K562 (cell line): ENCODE data around the gene BRD7. TPM values are rescaled to one million over a fixed set of nuclear protein-coding genes. Genes with fewer than 3 reads are reported as not detected.

ENCODE experiments used
- ATAC-seq: fragments of 200-7000 bp; cut with Tn5 transposase; 3 replicates; pipeline ENCODE4 v1.9.1; 2020; ENCODE audit warnings: moderate library complexity
- BruUV-seq: library from RNA; stranded (reverse); fragments of 400-500 nt; replicated peaks from 2 replicates; lab custom pipeline; 2021; lab: Mats Ljungman, UMichigan
- CTCF ChIA-PET: fragments of 300-600 bp; formaldehyde crosslinking; extraction: SDS; loops from one replicate; lab custom pipeline; 2021; ENCODE audit warnings: low intra/inter-chr PET ratio; lab: Yijun Ruan, JAX
- POLR2A ChIA-PET: fragments of 300-600, 350-650 bp; sonication (Branson Sonifier 250); formaldehyde crosslinking; extraction: SDS; loops from one replicate; lab custom pipeline; 2021; ENCODE audit warnings: antibody characterized with exemption, inconsistent platforms; lab: Yijun Ruan, JAX
- DNase-seq, 4 experiments: peaks; one replicate each; pipeline versions ENCODE4 v3.0.0 to v3.0.0-alpha.2; 2011 to 2018; ENCODE audit warnings: low spot score in 3 of 4, mixed read lengths in 3 of 4; ENCODE audit errors: extremely low read depth in 1 of 4
- FAIRE-seq: peaks from 2 replicates; lab custom pipeline; 2011; peaks lifted over from hg19 to GRCh38; lab: Jason Lieb, UNC
- H2AFZ ChIP-seq: 2 replicates; pipeline ENCODE4 v1.6.0; 2011; ENCODE audit warnings: low read depth, low read length, control low read depth, inconsistent platforms
- H3K27ac ChIP-seq: fragments of 200-600 bp; 3 replicates; pipeline ENCODE4 v1.8.0; 2011; ENCODE audit warnings: low read depth, mild to moderate bottlenecking, control low read depth, inconsistent platforms, low read length, moderate library complexity, mixed read lengths; ENCODE audit errors: extremely low read depth
- H3K27me3 ChIP-seq, 2 experiments: fragments of 300-600 bp in 1 of 2; 2 replicates in 1 of 2; 3 replicates in 1 of 2; pipeline versions ENCODE4 v1.6.0 to v1.8.0; 2011; ENCODE audit warnings: inconsistent platforms in 2 of 2, low read length in 2 of 2, mild to moderate bottlenecking in 1 of 2, mixed read lengths in 1 of 2, moderate library complexity in 1 of 2; ENCODE audit not compliant: control insufficient read depth in 2 of 2, insufficient read depth in 2 of 2
- H3K36me3 ChIP-seq: fragments of 300-600 bp; 3 replicates; pipeline ENCODE4 v1.8.0; 2011; ENCODE audit warnings: mild to moderate bottlenecking, low read length, inconsistent platforms; ENCODE audit not compliant: control insufficient read depth, insufficient read depth
- H3K4me1 ChIP-seq, 2 experiments: fragments of 200-600 bp in 1 of 2; replicated peaks in 1 of 2; 2 replicates in 1 of 2; 3 replicates in 1 of 2; pipeline versions ENCODE4 v1.5.1 to v1.8.0; 2011; ENCODE audit warnings: inconsistent platforms in 2 of 2, low read length in 2 of 2, mild to moderate bottlenecking in 1 of 2, mixed read lengths in 1 of 2, moderate library complexity in 1 of 2; ENCODE audit not compliant: control insufficient read depth in 2 of 2, insufficient read depth in 2 of 2
- H3K4me2 ChIP-seq: 2 replicates; pipeline ENCODE4 v1.6.1; 2011; ENCODE audit warnings: low read length, control low read depth, inconsistent platforms, mixed read lengths; ENCODE audit not compliant: insufficient read depth
- H3K4me3 ChIP-seq: fragments of 200-600 bp; sonication (generic), shearing (Covaris generic); 2 replicates; pipeline ENCODE4 v1.5.1; 2016; ENCODE audit warnings: control low read depth, inconsistent platforms
- H3K79me2 ChIP-seq: fragments of 200-600 bp; 3 replicates; pipeline ENCODE4 v1.8.0; 2011; ENCODE audit warnings: low read length, inconsistent platforms; ENCODE audit not compliant: control insufficient read depth, insufficient read depth
- H3K9ac ChIP-seq, 2 experiments: 2 replicates each; pipeline versions ENCODE4 v1.6.0 to v1.6.1; 2011; ENCODE audit warnings: low read depth in 2 of 2, low read length in 2 of 2, control low read depth in 1 of 2, inconsistent platforms in 1 of 2, mild to moderate bottlenecking in 1 of 2, mixed read lengths in 1 of 2; ENCODE audit not compliant: insufficient read depth in 1 of 2
- H3K9me1 ChIP-seq: one replicate; pipeline ENCODE4 v1.6.0; 2011; ENCODE audit warnings: inconsistent platforms, mild to moderate bottlenecking, low read length, moderate library complexity; ENCODE audit not compliant: control insufficient read depth, insufficient read depth
- H3K9me3 ChIP-seq: replicated peaks from 2 replicates; pipeline ENCODE4 v1.5.1; 2011; ENCODE audit warnings: low read depth, low read length, inconsistent platforms; ENCODE audit not compliant: control insufficient read depth, insufficient read depth
- H4K20me1 ChIP-seq: replicated peaks from 2 replicates; pipeline ENCODE4 v1.6.1; 2011; ENCODE audit warnings: low read length, inconsistent platforms, mixed read lengths; ENCODE audit not compliant: control insufficient read depth, insufficient read depth
- CEBPG ChIP-seq, 3 experiments: fragments of 200-800 bp in 1 of 3; sonication (Bioruptor generic) in 1 of 3; sonication (generic) in 1 of 3; formaldehyde crosslinking in 1 of 3; IDR thresholded peaks in 2 of 3; conservative IDR thresholded peaks in 1 of 3; 2 replicates each; pipeline versions ENCODE4 v1.6.1 to v1.8.0; 2016 to 2022; ENCODE audit warnings: missing compliant biosample characterization in 2 of 3, missing genetic modification characterization in 2 of 3, mild to moderate bottlenecking in 1 of 3, missing genetic modification reagents in 1 of 3
- SPI1 ChIP-seq: IDR thresholded peaks from 2 replicates; pipeline ENCODE4 v1.6.1; 2011; ENCODE audit warnings: low read depth, low read length, control low read depth, borderline replicate concordance
- WGBS: fragments of 100-300 bp; shearing (Covaris generic); methylation state at CpG from one replicate; pipeline ENCODE4 v1.1.6; 2016; ENCODE audit warnings: low coverage, mixed read lengths; ENCODE audit not compliant: insufficient coverage; ENCODE audit errors: missing lambda C conversion rate; 5-methylcytosine and 5-hydroxymethylcytosine counted together
- in situ Hi-C: fragments of 300-500 bp; cut with MboI; formaldehyde crosslinking; loops from 4 replicates; pipeline ENCODE4 v1.15.0; 2018; ENCODE audit warnings: inconsistent platforms, mixed read lengths
- intact Hi-C: fragments of 100-400 bp; cut with micrococcal nuclease; formaldehyde crosslinking; loops from 2 replicates; pipeline ENCODE4 v1.14.2; 2022
- polyA plus RNA-seq, 8 experiments: library from polyadenylated mRNA; depleted of rRNA in 4 of 8; stranded (reverse) in 5 of 8; unstranded in 3 of 8; fragments of >200 nt; fragmentation: Nextera tagmentation in 2 of 8; fragmentation: Illumina TruSeq in 1 of 8; extraction: Ambion mirVana in 2 of 8; extraction: Trizol in 1 of 8; gene quantifications; 2 replicates each; pipeline versions ENCODE4 v1.2.1 to v1.2.3, GENCODE V29; 2011 to 2014; ENCODE audit warnings: inconsistent platforms in 1 of 8, missing spikeins in 1 of 8
- total RNA-seq, 7 experiments: library from RNA; depleted of rRNA in 6 of 7; stranded (reverse); fragments of >200 nt in 6 of 7; fragmentation: Illumina TruSeq in 2 of 7; extraction: Trizol in 2 of 7; gene quantifications; 2 replicates each; pipeline versions ENCODE4 v1.2.1 to v1.2.3, GENCODE V29; 2011 to 2021; ENCODE audit warnings: low replicate concordance in 1 of 7
- TF ChIP-seq, protein P1 (sequence below), 2 experiments: IDR thresholded peaks in 1 of 2; conservative IDR thresholded peaks in 1 of 2; 2 replicates each; pipeline ENCODE4 v1.6.1; 2016; ENCODE audit warnings: low read depth in 2 of 2, mild to moderate bottlenecking in 1 of 2, missing compliant biosample characterization in 1 of 2, missing genetic modification characterization in 1 of 2, moderate library complexity in 1 of 2
- TF ChIP-seq, protein P2 (sequence below): fragments of 200-400 bp; formaldehyde crosslinking; IDR thresholded peaks from 2 replicates; pipeline ENCODE4 v1.6.1; 2017; ENCODE audit warnings: mild to moderate bottlenecking, low read depth, low read length, moderate library complexity

Gene BRD7
- total and polyA plus RNA-seq, 9 of the 15 experiments (the other 6 are each of a cell fraction or from before 2014, with no cell fraction given) = 20.6 to 101 (median 68.7) TPM

DNA sequence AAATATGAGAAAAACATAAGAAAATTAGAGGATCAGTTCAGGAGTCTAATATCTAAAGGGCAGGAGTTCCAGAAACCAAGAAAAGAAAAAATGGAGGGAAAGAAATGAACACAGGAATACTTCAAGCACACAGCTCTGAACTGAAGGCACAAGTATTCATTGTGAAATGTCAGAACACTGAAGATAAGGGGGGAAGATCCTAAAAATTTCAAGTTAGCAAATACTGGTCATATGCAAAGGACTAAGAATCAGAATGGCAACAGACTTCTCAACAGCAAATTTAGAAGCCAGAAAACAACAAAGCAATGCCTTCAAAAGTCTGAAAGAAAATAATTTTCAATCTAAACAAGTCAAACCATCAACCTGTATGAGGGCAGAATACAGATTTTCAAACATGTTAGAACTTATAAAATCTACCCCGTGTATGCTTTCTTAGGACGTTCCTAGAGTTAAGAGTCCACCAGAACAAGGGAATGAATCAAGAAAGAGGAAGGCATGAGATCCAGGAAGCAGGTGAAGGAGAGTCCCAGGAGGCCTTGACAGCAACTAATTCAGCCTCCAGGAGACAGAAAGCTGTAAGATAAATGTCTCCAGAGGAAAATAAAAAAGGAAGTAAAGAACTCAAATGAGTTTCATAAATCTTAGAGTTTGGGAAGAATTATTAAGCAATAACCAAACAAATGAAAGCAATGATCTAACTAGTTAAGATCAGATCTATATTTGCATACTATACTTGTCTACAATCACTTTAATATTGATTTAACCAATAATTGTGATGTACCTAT lies 2.8 kb downstream of the BRD7 start:
- Histone ChIP-seq H3K9me1 (no peaks in the 10 kb centered on the region), H4K20me1 (no peaks in the 10 kb centered on the region), H3K79me2 (peaks cover 67% of the 10 kb centered on the region), H3K27ac (no peak overlapping the region), H3K36me3 (peaks cover 63% of the 10 kb centered on the region), H3K4me1 (peaks cover 8 to 15% of the 10 kb centered on the region in 2 experiments), H3K9me3 (no peaks in the 10 kb centered on the region)
- FAIRE-seq (no peak), DNase-seq (no peak)
- 27% methylated on average over 2 of the region's 2 CpGs for WGBS
- intact Hi-C loops = no loop called here
- CTCF ChIA-PET = no interaction called here
- POLR2A ChIA-PET = interaction anchor here (1.4 kb wide), 1 partner anchor 39 kb away, joined by 5 read pairs; no protein-coding TSS in a partner anchor
- no TSS peak for BruUV-seq
- peak; percentile 43; the same call in 1 of the 2 replicates for TF ChIP-seq SPI1
- TF ChIP-seq, protein P1, sequence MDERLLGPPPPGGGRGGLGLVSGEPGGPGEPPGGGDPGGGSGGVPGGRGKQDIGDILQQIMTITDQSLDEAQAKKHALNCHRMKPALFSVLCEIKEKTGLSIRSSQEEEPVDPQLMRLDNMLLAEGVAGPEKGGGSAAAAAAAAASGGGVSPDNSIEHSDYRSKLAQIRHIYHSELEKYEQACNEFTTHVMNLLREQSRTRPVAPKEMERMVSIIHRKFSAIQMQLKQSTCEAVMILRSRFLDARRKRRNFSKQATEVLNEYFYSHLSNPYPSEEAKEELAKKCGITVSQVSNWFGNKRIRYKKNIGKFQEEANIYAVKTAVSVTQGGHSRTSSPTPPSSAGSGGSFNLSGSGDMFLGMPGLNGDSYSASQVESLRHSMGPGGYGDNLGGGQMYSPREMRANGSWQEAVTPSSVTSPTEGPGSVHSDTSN (CRISPR knock-in tag; IDR thresholded peaks at IDR 0.05; ENCODE audit: low read depth) = no peak
- TF ChIP-seq, protein P1 (tag; conservative IDR thresholded peaks at IDR 0.05; ENCODE audit: low read depth) = 0 out of 2 replicates have a peak, but pooled peaks have one; percentile 7
- TF ChIP-seq, protein P2, sequence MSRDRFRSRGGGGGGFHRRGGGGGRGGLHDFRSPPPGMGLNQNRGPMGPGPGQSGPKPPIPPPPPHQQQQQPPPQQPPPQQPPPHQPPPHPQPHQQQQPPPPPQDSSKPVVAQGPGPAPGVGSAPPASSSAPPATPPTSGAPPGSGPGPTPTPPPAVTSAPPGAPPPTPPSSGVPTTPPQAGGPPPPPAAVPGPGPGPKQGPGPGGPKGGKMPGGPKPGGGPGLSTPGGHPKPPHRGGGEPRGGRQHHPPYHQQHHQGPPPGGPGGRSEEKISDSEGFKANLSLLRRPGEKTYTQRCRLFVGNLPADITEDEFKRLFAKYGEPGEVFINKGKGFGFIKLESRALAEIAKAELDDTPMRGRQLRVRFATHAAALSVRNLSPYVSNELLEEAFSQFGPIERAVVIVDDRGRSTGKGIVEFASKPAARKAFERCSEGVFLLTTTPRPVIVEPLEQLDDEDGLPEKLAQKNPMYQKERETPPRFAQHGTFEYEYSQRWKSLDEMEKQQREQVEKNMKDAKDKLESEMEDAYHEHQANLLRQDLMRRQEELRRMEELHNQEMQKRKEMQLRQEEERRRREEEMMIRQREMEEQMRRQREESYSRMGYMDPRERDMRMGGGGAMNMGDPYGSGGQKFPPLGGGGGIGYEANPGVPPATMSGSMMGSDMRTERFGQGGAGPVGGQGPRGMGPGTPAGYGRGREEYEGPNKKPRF = no peak
- no peak for TF ChIP-seq CEBPG (CRISPR knock-in tag; IDR thresholded peaks at IDR 0.05)
- TF ChIP-seq CEBPG (tag; conservative IDR thresholded peaks at IDR 0.05 in 1 of 2, IDR thresholded peaks at IDR 0.05 in 1 of 2) = peak; percentile 47 to 49; a peak in 2 of 4 replicates
- TF ChIP-seq, all 486 proteins: peak for 3
- no peak for ATAC-seq
- no peaks in the 10 kb centered on the region for H3K27me3 ChIP-seq
- in situ Hi-C loops = loop anchor here (10.0 kb wide), 1 partner anchor 341 kb away; the partner anchor contains the start of gene CNEP1R1
- no peak overlapping the region for H2AFZ ChIP-seq
- H3K4me2 ChIP-seq = no peak overlapping the region; the same call in 1 of the 2 replicates
- no peak overlapping the region; a peak in 1 of 4 replicates for H3K9ac ChIP-seq
- no peak overlapping the region for H3K4me3 ChIP-seq
